Activated CD8-positive, alpha-beta memory T cell treated with anti-CD3 and anti-CD28 coated beads for 1 hour (primary cell): ENCODE data around the gene S100A11.

Source experiments
- DNase-seq, 2 donors: peaks; one replicate each; pipeline ENCODE4 v3.0.0-alpha.2; 2020; ENCODE audit warnings: low read depth in 1 of 2; ENCODE audit errors: extremely low read depth in 1 of 2

S100A11 gene

GRCh38 chr1:152003846-152004442 is 32.9 kb downstream of the S100A11 start:
- DNase-seq: no peak

- DNase-seq: no peak
Observed at GRCh38 chr1:152002960-152003359, 33.8 kb downstream of the S100A11 start.

GRCh38 chr1:152001631-152002584 is 34.9 kb downstream of the S100A11 start:
- DNase-seq: peak; percentile 51 to 58

- no peak for DNase-seq
Observed at GRCh38 chr1:152000964-152001630, 35.7 kb downstream of the S100A11 start.

- DNase-seq: no peak
Observed at GRCh38 chr1:151998611-151999362, 38.0 kb downstream of the S100A11 start.

GRCh38 chr1:151997284-151997570 is 39.6 kb downstream of the S100A11 start:
- DNase-seq: no peak

GRCh38 chr1:151995774-151996173 is 41.0 kb downstream of the S100A11 start:
- no peak for DNase-seq

GRCh38 chr1:151994956-151995355 is 41.8 kb downstream of the S100A11 start:
- DNase-seq: no peak

GRCh38 chr1:151993734-151994496 is 42.9 kb downstream of the S100A11 start, which contains the start of gene S100A10:
Gene S100A10 (minus strand): TSS chr1:151993859. CDS start chr1:151986230, 7,629 bp downstream.
- DNase-seq: peak; percentile 53 to 68

- DNase-seq: no peak
Observed at GRCh38 chr1:151993084-151993733, 43.6 kb downstream of the S100A11 start.

GRCh38 chr1:151992303-151993083 is 44.3 kb downstream of the S100A11 start:
- no peak for DNase-seq

- no peak for DNase-seq
Observed at GRCh38 chr1:151991663-151992302, 45.0 kb downstream of the S100A11 start.

- no peak for DNase-seq
Observed at GRCh38 chr1:151990856-151991198, 46.0 kb downstream of the S100A11 start.

- no peak for DNase-seq
Observed at GRCh38 chr1:151990058-151990855, 46.5 kb downstream of the S100A11 start.

- DNase-seq: peak in 1 of 2 donors; percentile 20
Observed at GRCh38 chr1:151989211-151989862, 47.5 kb downstream of the S100A11 start.

- no peak for DNase-seq
Observed at GRCh38 chr1:151988405-151988923, 48.3 kb downstream of the S100A11 start.
